HK-2 (cell line): ENCODE data around the gene PHC2.

Source experiments
- DNase-seq: peaks from one replicate; pipeline ENCODE4 v3.0.0-alpha.2; 2018; ENCODE audit not compliant: unreplicated experiment

Gene PHC2

DNA sequence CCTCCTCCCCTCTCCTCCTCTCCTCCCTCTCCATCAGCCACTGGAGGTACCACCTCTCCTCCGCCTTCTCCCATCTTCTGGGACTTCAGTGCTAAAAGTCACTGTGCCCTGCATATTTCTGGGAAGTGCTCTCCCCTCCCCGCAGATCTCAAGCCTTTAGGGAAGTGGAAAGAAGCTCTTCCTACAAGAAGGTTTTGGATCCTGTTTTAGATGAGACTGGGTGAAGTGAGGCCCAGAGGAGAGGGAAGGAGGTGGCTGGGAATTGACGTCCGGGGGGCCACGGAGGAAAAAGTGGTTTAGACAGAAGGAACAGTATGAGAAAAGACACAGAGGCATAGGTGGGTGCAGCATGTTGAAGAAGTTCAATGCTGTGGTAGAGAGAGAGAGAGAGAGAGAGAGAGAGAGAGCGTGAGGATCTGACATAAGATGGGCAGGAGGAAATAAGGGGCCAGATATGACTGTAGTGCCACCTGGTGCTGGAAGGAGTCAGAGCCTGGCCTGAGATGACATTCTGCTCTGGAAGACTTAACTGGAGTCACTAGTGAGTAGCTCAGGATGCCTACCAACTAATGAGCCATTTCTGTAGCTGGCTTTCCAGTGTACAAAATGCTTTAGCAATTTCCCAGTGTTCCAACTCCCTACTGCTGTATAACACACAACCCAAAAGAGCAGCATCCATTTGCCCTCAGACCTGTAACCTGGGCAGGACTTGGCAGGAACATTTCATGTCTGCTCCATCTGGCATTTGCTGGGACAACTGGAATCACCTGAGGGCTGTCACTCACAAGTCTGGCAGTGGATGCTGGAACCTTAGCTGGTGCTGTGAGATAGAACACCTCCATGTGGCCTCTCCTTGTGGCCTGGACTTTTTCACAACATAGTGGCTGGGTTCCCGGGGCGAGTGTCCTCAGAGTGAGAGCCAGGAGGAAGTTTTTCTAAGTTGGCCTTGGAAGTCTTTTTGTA, 24.9 kb upstream of the PHC2 start:
- peak; percentile 50 for DNase-seq

DNA sequence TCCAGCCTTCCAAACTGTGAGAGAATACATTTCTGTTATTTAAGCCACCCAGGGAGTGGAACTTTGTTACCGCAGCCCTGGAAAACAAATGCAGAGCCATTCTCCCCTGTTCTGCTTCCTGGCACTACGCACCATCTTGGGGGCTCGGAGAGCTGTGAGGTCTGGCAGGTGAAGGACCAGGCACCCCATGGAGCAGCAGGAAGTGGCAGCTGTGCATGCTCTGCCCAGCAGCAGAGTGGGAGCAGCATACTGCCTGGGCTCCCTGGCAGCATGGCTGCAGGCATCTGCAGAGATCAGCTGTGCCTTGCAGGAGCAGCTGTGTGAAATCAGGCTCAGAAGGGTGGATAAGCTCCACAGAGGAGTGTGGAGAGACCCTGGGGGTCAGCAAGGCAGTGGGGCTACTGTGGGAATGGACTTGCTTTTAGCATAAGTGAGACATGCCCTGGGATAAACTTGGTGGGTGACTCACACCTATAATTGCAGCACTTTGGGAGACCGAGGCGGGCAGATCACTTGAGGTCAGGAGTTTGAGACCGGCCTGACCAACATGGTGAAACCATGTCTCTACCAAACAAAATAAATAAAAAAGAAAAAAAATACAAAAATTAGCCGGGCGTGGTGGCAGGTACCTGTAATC, 23.9 kb upstream of the PHC2 start:
- no peak for DNase-seq

DNA sequence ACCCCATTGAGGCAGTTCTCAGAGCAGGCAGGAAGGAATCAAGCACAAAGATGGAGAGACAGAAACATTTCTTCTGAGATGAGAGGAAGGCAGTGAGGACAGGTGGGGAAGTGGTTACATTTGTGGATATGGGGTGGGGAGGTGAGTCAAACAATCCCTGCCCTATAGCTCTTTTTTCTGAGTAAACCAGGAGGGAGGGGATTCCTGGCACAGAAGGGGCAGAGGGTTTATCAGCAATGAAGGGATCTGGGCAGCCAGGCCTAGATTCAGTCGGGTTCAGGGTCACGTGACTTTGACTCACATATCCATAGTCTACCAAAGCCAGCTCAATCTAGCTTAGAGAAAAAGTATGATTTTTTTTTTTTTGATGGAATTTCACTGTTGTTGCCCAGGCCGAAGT, 15.7 kb upstream of the PHC2 start:
- no peak for DNase-seq

DNA sequence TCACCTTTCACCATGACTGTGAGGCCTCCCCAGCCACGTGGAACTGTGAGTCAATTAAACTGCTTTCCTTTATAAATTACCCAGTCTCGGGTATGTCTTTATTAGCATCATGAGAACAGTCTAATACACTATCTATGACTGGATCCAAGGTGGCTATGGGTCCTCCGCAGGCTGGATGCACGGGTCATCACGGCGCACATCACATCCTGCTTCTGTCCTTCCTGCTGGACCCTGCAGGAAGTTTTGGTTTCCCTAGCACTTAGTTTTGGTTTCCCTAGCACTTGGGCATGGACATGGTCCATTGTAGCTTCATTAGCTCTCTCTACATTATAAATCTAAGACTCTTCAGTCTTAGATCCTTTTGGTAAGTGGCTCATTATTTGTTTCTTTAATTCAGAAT, 14.2 kb upstream of the PHC2 start:
- no peak for DNase-seq

DNA sequence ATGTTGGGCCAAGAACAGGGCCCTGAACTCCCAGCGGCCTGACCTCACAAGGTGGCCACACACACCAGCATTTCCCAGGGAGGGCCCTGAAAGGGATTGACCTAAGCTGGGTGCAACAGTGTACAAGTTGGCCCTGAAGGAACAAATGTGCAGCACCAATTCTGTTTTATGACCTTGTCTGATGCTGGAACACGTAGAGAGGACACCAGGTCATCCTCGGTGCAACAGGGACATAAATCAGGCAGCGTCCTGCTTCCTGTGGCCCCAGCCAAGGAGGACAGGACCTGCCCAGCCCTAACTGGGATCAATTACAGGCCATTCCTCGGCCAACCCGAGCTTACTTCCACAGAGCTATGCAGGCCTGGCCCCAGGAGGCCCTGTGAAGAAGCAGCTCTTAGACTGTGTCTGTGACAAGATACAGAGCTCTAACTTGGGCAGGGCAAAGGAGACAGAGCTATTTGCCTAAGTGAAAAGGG, 12.8 kb upstream of the PHC2 start:
- no peak for DNase-seq

DNA sequence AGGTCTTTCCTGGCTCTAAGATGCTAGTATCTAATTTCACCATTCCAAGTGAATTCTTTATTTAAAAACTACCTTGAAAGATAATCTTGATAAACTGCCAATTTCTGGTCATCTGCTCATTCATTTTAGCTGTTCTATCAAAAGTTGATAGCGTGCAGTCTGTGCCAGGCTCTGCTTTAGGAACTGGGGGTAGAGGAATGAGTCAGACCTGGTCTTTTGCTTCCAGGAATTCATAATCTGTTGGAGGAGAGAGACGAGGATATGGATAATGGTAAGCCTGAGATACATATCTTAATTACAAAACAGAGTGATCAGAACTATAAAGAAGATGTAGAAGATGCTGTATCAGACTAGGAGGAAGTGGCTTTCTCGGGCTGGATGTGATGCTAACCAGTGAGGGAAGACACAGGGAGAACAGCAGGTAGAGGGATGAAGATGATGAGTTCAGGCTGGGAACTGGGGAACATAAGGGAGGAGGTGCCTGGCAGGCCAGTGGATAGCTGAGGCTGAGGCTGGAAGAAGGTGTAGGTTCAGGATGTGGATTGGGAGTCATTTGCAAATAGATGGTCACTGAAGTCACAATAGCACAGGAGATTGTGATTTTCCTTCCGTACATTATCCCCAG, 12.3 kb upstream of the PHC2 start:
- DNase-seq, result no peak

DNA sequence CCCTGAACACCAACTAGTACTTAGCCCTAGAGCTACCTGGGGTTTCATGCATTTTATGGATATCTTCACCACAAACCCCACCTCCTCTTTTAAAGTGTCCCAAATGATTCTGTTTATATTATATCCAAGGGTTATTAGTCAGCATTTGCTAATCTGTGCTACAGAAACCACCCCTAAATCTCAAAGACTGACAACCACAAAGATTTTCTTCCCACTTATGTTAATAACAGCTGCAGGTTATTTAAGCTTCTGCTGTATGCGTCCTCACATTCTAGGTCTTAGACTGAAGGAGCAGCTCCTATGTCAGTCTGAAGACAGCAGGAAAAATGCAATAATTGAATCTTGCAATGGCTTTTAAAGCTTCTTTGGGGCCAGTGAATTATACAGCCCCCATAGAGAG, 11.2 kb upstream of the PHC2 start:
- no peak for DNase-seq

DNA sequence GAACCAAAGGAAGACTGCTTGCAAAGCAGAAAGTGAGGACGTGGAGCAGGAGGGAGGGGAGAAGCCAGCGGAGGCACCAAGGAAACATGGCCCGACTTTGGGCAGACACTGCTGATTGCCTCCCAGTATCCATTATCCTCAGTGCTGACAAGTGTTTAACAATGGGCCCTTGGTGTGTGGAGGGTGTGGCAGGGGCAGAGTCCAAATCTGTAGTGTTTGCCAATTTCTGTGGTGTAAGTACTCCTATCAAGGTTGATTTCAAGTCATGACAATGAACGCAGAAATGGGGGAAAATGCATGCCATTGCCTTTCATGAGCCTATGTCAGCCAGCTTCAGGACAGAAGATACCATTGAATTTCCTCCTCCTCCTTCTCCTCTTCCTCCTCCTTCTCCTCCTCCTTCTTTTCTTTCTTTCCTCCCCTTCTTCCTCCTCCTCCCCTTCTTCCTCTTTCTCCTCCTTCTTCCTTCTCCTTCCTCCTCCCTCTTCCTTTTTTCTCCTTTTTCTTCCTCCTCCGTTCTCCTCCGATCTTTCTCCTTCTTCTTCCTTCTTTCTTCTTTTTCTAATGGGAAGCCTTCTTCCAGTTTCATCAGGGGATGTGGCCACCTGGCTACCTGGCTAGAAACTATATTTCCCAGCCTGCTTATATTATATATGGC, 10.3 kb upstream of the PHC2 start:
- no peak for DNase-seq

DNA sequence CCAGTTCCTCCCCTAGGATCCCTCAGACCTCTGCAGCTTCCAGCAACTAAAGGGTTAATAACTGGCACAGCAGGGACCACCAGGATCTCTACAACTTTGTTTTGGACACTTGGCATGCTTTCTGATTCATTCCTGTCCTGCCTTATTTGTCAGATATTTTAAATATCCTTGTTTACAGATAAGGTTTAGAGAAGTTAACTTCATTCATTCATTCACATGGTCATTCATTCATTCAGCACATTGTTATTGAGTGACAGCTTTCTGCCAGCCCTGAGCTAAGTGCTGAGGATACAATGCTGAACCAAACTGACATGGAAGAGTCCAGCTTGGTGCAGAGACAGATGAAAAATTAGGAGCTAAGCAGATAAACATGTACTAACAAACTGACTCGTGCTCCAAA, 8.8 kb upstream of the PHC2 start:
- DNase-seq, result no peak

DNA sequence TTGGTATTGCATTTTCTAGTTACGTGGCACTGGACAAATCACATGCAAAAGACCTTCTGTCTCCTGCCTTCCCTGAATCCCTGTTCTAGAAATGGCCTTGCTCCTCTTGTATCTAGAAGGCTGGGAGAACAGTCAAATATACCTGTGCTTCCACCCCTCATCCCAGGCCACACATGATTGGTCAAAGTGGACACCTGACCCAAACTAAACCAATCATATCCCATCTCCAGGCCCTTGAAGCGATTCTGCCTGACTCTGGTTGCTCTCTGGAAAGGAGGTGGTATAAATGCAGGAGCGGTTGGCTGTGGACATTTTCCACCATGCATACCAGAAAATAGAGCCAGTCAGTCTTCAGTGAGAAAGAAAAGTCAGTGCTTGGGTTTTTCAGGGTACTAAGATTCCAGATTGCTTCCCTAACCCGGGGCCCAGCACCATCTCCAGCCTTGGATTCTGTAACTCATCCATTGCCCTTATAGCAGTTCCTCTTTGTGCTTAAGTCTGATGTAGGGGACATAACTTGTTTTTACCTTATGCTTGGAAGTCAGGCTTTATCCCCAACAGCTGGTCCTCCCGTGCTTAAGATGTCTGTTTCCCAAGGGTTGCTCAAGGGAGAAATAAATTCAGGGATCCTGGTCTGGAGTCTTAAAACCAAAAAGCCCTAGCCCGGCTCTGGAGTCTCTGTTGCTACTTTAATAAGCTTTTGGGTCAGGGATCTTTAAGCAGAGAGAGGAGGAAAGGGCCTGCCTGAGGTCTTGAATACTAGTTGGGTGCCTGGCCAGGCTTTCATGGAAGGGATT, 7.7 kb upstream of the PHC2 start:
- DNase-seq, result no peak

DNA sequence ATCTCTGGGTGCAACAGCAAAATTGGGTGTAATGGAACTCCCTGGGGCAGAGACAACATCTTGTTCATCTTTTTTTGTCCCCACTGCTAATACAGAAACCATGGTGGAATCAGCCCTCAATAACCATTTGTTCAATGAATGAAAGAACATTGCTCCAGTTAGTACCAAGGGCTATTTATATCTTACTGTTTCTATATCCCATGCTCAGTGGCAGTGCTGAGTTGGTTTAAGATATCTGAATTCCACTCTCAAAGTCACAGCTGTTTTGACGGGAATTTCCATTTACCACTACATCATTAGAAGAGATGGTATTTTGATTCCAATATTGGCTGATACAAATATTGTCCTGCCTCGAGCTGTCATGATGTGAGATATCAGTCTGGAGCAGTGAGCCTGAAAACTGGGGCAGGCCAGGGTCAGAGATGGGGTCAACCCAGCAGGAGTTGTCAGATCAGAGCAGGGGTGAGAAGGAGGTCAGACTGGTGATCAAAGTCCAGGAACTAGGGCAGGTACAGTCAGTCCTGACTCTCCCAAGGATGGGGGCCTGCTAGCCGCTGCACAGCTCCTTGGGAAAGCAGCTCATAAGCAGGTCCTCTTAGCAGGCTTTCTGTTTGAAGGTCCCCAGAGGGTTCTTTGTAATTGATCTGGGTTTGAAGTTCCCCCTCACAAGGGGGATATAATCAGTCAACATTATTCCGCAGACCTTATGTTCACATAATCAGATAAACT, 5.8 kb upstream of the PHC2 start:
- DNase-seq, result no peak

DNA sequence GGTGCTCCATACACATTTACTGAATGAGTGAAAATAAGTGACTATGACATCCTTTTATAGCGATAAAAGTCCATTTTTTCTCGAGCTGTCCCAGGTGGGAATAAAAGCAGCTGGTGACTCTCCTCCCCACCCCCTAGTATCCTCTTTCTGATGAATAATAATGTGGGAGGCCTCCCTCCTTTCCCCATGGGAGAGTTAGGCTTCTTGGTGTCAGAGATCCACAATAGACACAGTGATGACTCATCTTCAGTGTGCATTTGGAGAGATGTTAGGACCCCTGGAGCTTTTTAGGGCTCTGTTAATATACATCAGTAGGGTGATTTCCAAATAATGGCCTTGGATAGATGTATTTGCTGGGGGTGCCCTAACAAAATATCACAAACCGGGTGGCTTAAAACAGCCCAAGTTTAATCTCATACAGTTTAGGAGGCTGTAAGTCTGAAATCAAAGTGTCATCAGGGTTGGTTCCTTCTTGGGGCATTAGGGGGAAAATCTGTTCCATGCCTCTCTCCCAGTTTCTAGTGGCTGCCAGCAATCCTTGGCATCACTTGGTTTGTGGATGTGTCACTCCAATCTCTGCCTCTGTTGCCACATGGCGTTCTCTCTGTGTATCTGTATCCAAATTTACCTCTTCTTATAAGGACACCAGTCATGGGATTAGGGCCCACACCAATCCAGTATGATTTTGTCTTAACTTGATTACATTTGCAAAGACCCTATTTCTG, 4.4 kb upstream of the PHC2 start:
- no peak for DNase-seq

DNA sequence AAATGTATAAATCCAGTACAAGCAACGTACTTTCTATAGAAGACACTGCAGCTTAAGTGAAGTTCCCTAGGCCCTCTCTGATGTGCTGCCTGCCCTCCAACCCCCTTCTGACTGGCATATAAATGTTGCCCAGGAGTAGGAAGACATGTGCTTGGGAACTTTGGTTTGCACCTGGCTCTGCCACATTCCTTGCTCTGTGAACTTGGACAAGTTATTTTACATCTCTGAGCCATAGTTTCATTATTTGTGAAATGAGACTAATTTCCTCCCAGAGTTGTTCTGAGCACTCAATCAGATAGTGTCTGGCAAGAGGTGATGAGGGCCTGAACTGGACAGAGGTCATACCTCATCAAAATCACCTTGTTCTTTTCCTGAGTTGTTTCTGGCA, 3.5 kb upstream of the PHC2 start:
- no peak for DNase-seq

DNA sequence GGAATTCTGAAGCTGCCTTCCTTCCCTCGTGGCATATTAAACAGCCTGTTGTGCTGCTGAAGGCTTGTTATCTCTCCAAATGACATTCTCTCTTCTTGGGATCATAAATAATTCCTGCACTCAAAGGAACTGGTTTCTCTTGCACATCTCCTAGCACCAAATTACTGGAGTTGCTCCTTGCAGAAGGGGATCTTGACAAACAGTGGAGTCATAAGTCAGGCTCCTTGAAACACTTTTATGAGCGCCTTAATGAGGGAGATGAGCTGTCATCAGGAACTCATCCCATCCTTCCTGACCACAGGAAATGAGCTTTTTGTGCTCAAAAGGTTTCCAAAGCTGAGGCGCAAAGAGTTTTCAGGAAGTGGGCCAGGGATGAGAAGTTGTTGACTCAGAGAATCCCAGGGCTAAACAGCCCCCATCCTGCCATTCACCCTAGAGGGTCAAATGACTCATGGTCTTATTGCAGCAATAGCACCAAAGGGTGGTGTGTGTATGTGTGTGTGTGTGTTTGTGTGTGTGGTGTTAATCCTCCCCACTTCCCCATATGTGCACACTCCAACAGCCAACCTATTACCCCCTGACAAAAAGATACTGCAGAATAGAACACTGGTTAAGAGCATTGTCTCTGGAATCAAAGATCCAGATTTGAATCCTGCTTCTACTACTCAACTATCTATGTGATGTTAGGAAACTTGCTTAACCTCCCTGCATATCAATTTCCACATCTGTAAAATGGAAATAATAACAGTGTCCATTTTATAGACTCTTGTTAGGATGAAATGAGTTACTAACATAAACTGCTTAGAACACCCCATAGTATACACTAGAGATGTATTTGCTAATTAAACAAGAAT, 2.8 kb upstream of the PHC2 start:
- peak; percentile 87 for DNase-seq

DNA sequence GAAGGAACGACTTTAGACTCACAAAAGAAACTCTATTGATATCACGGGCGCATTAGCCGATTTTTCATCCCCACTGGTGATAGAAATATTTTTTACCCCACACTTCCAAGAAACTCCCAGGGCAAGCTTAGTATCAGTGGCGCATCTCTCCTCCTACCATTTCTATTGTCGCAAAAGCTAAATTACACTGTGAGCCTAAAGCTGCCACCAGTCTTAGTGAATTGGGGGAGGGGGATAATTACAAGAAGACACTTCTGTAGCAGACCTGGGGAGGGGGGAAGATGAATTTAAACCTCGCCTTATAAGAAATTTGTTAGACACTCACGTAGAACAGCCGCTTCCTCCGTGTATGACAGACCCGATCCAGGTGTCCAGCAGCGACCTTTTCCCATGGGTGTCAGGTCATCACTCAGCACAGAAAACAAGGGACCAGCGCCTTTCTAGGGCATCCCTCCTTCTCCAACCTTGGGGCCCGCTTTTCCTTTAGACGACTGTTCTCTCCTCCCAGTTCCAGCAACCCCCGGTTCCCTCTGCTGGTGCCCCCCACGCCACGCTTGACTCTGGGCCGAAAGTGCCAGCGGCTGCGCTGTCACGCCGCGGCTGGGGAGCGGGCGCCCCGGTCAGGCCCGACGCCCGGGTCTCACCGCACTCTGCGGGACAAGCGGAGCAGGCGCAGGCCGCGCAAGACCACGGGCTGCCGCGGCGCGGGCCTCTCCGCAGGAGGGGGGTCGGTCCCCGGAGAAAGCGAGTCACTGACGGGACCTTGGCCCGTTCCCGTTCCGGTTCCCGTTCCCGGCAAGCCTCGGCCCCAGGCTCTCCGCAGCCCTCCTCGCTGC, 821 bp downstream of the PHC2 start:
- DNase-seq, result peak; percentile 17

DNA sequence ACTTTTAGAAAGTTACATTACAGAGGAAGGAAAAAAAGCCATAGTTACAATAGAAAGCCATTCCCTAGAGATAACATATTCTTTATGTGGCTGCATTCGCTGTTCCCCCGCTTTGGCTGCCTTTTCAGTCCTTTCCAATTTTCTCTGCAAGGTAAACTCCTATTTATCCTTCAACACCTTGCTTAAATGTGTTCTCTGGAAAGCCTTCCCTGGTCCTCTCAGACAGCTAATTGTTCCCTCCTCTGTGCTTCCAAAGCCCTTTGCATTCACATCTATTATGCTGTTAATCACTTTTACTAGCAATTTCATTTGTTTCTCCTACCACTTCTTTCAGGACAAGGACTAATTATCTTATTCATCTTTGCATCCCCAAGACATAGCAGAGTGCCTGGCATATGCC, 1.6 kb downstream of the PHC2 start:
- DNase-seq, result no peak

DNA sequence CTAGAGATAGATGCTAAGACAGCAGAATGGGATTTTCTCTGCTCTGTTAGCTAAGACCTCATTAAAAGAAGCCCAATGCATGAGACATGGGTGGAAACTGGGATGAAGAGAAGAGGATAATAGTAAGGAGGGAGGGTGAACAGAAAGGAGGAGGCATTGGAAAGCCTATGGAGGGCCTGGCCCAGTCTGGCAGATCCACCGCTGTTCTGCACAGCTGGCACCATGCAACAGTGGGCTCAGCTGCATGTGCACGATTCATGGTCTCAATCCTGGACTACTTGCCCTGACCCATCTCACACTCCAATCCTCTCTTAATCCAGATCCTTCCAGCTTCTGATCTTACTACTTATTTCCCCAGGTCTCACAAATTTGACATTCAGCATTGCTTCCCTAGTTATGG, 2.2 kb downstream of the PHC2 start:
- DNase-seq, result no peak

DNA sequence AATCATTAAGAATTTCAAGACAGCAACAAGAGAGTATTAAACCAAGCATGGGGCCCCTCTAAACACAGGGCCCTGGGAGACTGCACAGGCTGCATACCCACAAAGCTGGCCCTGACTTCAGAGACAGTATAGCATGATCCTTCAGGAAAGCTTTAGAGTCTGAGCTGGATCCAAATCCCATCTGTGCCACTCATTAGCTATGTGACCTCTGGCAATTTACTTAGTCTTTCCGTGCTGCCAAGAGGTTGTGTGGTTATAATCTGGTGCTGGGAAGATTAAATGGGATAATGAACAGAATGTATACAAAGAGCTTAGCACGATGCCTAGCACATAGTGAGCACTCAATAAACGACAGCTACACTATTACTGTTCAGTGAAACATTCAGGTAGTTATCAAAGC, 4.0 kb downstream of the PHC2 start:
- no peak for DNase-seq
